Stimulated activated naive CD8-positive, alpha-beta T cell treated with anti-CD3 and anti-CD28 coated beads, Interleukin-15, Interleukin-2, amounts not matched to agents 100 ng/mL and 50 ng/mL, for 24 hours (primary cell): ENCODE data around the gene BCOR.

Source experiments
- H3K27ac Mint-ChIP-seq: one replicate; pipeline ENCODE4 v1.8.0; 2021; ENCODE audit warnings: mild to moderate bottlenecking, mixed read lengths
- H3K27me3 Mint-ChIP-seq: one replicate; pipeline ENCODE4 v1.8.0; 2021; ENCODE audit warnings: mixed read lengths
- H3K36me3 Mint-ChIP-seq: one replicate; pipeline ENCODE4 v1.8.0; 2021; ENCODE audit warnings: low read depth, mixed read lengths
- H3K4me1 Mint-ChIP-seq: one replicate; pipeline ENCODE4 v1.8.0; 2021; ENCODE audit warnings: low read depth, mixed read lengths
- H3K4me3 Mint-ChIP-seq: one replicate; pipeline ENCODE4 v1.8.0; 2021; ENCODE audit warnings: mild to moderate bottlenecking, mixed read lengths
- H3K9me3 Mint-ChIP-seq: one replicate; pipeline ENCODE4 v1.8.0; 2021; ENCODE audit warnings: mixed read lengths

The BCOR gene

GRCh38 chrX:40021647-40022046, 76.1 kb downstream of the BCOR start:
- H3K27ac Mint-ChIP-seq: no peak overlapping the region
- no peak overlapping the region for H3K4me3 Mint-ChIP-seq
- H3K36me3 Mint-ChIP-seq: no peaks in the 10 kb centered on the region
- no peaks in the 10 kb centered on the region for H3K27me3 Mint-ChIP-seq
- H3K4me1 Mint-ChIP-seq: peaks cover 14% of the 10 kb centered on the region
- H3K9me3 Mint-ChIP-seq: no peaks in the 10 kb centered on the region

GRCh38 chrX:40019541-40019940, 78.2 kb downstream of the BCOR start:
- H3K4me3 Mint-ChIP-seq: no peak overlapping the region
- H3K27ac Mint-ChIP-seq: no peak overlapping the region
- no peaks in the 10 kb centered on the region for H3K36me3 Mint-ChIP-seq
- H3K27me3 Mint-ChIP-seq: no peaks in the 10 kb centered on the region
- H3K9me3 Mint-ChIP-seq: no peaks in the 10 kb centered on the region
- H3K4me1 Mint-ChIP-seq: peaks cover 14% of the 10 kb centered on the region

- Mint-ChIP-seq H3K4me1 (peaks cover 14% of the 10 kb centered on the region), H3K9me3 (no peaks in the 10 kb centered on the region), H3K27me3 (no peaks in the 10 kb centered on the region), H3K27ac (no peak overlapping the region), H3K36me3 (no peaks in the 10 kb centered on the region), H3K4me3 (no peak overlapping the region)
Measured at GRCh38 chrX:40018041-40018440, 79.7 kb downstream of the BCOR start.

GRCh38 chrX:40016749-40017148, 81.0 kb downstream of the BCOR start:
- Mint-ChIP-seq H3K27ac (no peak overlapping the region), H3K27me3 (peaks cover 3% of the 10 kb centered on the region), H3K9me3 (no peaks in the 10 kb centered on the region), H3K36me3 (no peaks in the 10 kb centered on the region), H3K4me3 (no peak overlapping the region), H3K4me1 (peaks cover 10% of the 10 kb centered on the region)

GRCh38 chrX:40015693-40016092, 82.1 kb downstream of the BCOR start:
- Mint-ChIP-seq H3K27me3 (peaks cover 9% of the 10 kb centered on the region), H3K4me3 (no peak overlapping the region), H3K27ac (no peak overlapping the region), H3K4me1 (peaks cover 14% of the 10 kb centered on the region), H3K36me3 (no peaks in the 10 kb centered on the region), H3K9me3 (no peaks in the 10 kb centered on the region)

GRCh38 chrX:40013266-40014195, 84.2 kb downstream of the BCOR start:
- Mint-ChIP-seq H3K27ac (no peak overlapping the region), H3K27me3 (peaks cover 10% of the 10 kb centered on the region), H3K36me3 (no peaks in the 10 kb centered on the region), H3K4me1 (peaks cover 36% of the 10 kb centered on the region), H3K9me3 (no peaks in the 10 kb centered on the region), H3K4me3 (peak overlapping the region; percentile 68)

- H3K4me1 Mint-ChIP-seq: peaks cover 42% of the 10 kb centered on the region
- H3K9me3 Mint-ChIP-seq: no peaks in the 10 kb centered on the region
- no peak overlapping the region for H3K27ac Mint-ChIP-seq
- peaks cover 14% of the 10 kb centered on the region for H3K27me3 Mint-ChIP-seq
- H3K36me3 Mint-ChIP-seq: no peaks in the 10 kb centered on the region
- peak overlapping the region; percentile 71 for H3K4me3 Mint-ChIP-seq
Measured at GRCh38 chrX:40012868-40013265, 84.9 kb downstream of the BCOR start.

- Mint-ChIP-seq H3K36me3 (no peaks in the 10 kb centered on the region), H3K4me1 (peaks cover 42% of the 10 kb centered on the region), H3K27ac (no peak overlapping the region), H3K27me3 (peaks cover 20% of the 10 kb centered on the region), H3K9me3 (no peaks in the 10 kb centered on the region), H3K4me3 (peak overlapping the region; percentile 71)
Measured at GRCh38 chrX:40012039-40012867, 85.5 kb downstream of the BCOR start.

- Mint-ChIP-seq H3K4me1 (peaks cover 42% of the 10 kb centered on the region), H3K4me3 (no peak overlapping the region), H3K36me3 (no peaks in the 10 kb centered on the region), H3K27ac (no peak overlapping the region), H3K9me3 (no peaks in the 10 kb centered on the region), H3K27me3 (peaks cover 27% of the 10 kb centered on the region)
Measured at GRCh38 chrX:40011322-40012038, 86.3 kb downstream of the BCOR start.

- Mint-ChIP-seq H3K27me3 (peaks cover 27% of the 10 kb centered on the region), H3K36me3 (no peaks in the 10 kb centered on the region), H3K4me3 (no peak overlapping the region), H3K27ac (no peak overlapping the region), H3K9me3 (no peaks in the 10 kb centered on the region), H3K4me1 (peaks cover 42% of the 10 kb centered on the region)
Measured at GRCh38 chrX:40010550-40011321, 87.0 kb downstream of the BCOR start.

GRCh38 chrX:40009890-40010289, 87.9 kb downstream of the BCOR start:
- H3K4me1 Mint-ChIP-seq: peaks cover 46% of the 10 kb centered on the region
- H3K36me3 Mint-ChIP-seq: no peaks in the 10 kb centered on the region
- no peak overlapping the region for H3K4me3 Mint-ChIP-seq
- H3K9me3 Mint-ChIP-seq: no peaks in the 10 kb centered on the region
- H3K27me3 Mint-ChIP-seq: peaks cover 27% of the 10 kb centered on the region
- no peak overlapping the region for H3K27ac Mint-ChIP-seq

- Mint-ChIP-seq H3K4me3 (no peak overlapping the region), H3K9me3 (no peaks in the 10 kb centered on the region), H3K4me1 (peaks cover 46% of the 10 kb centered on the region), H3K36me3 (no peaks in the 10 kb centered on the region), H3K27ac (no peak overlapping the region), H3K27me3 (peaks cover 27% of the 10 kb centered on the region)
Measured at GRCh38 chrX:40009462-40009851, 88.3 kb downstream of the BCOR start.

- H3K36me3 Mint-ChIP-seq: no peaks in the 10 kb centered on the region
- no peaks in the 10 kb centered on the region for H3K9me3 Mint-ChIP-seq
- H3K27me3 Mint-ChIP-seq: peaks cover 32% of the 10 kb centered on the region
- peaks cover 46% of the 10 kb centered on the region for H3K4me1 Mint-ChIP-seq
- H3K27ac Mint-ChIP-seq: no peak overlapping the region
- H3K4me3 Mint-ChIP-seq: no peak overlapping the region
Measured at GRCh38 chrX:40008791-40009461, 88.8 kb downstream of the BCOR start.
